Stimulated activated CD8-positive, alpha-beta memory T cell treated with anti-CD3 and anti-CD28 coated beads, Interleukin-12 subunit alpha, Interleukin-12 subunit beta, amount 100 ng/mL, for 24 hours (primary cell): ENCODE measurements around the gene SZT2.
"Not testable (repeated sequence)": the region's sequence is repeated elsewhere in the genome, so short reads cannot be mapped to it uniquely, and the experiment has no call there.

ENCODE experiments used
- DNase-seq: peaks from one replicate; pipeline ENCODE4 v3.0.0-alpha.2; 2020; ENCODE audit errors: extremely low read depth

SZT2 gene

GRCh38 chr1:43388613-43389012 lies 1.1 kb upstream of the SZT2 start:
- no peak for DNase-seq

- no peak for DNase-seq
Measured at GRCh38 chr1:43392702-43393101, 3.0 kb downstream of the SZT2 start.

GRCh38 chr1:43395523-43395922 lies 5.8 kb downstream of the SZT2 start:
- DNase-seq = no peak

- no peak for DNase-seq
Measured at GRCh38 chr1:43396059-43396458, 6.4 kb downstream of the SZT2 start.

GRCh38 chr1:43398227-43398626 lies 8.5 kb downstream of the SZT2 start:
- no peak for DNase-seq

- not testable (repeated sequence) for DNase-seq
Measured at GRCh38 chr1:43400441-43400840, 10.7 kb downstream of the SZT2 start.

GRCh38 chr1:43402089-43402865 lies 12.6 kb downstream of the SZT2 start:
- no peak for DNase-seq

GRCh38 chr1:43404353-43404752 lies 14.7 kb downstream of the SZT2 start:
- DNase-seq = no peak

GRCh38 chr1:43405219-43405875 lies 15.6 kb downstream of the SZT2 start:
- no peak for DNase-seq

GRCh38 chr1:43405876-43406234 lies 16.2 kb downstream of the SZT2 start:
- no peak for DNase-seq

GRCh38 chr1:43410571-43410970 lies 20.9 kb downstream of the SZT2 start:
- DNase-seq = no peak

- not testable (repeated sequence) for DNase-seq
Measured at GRCh38 chr1:43413426-43413825, 23.7 kb downstream of the SZT2 start.

GRCh38 chr1:43414634-43415223 lies 25.0 kb downstream of the SZT2 start:
- DNase-seq = peak; percentile 9

- no peak for DNase-seq
Measured at GRCh38 chr1:43415901-43416300, 26.2 kb downstream of the SZT2 start.

- no peak for DNase-seq
Measured at GRCh38 chr1:43418858-43419257, 29.2 kb downstream of the SZT2 start.

- DNase-seq = no peak
Measured at GRCh38 chr1:43419627-43420425, 30.1 kb downstream of the SZT2 start.

GRCh38 chr1:43420874-43421273 lies 31.2 kb downstream of the SZT2 start:
- DNase-seq = no peak

GRCh38 chr1:43421396-43421795 lies 31.7 kb downstream of the SZT2 start:
- no peak for DNase-seq

GRCh38 chr1:43421976-43422750 lies 32.5 kb downstream of the SZT2 start:
- DNase-seq = no peak

GRCh38 chr1:43422995-43423671 lies 33.4 kb downstream of the SZT2 start:
- no peak for DNase-seq
